NT2/D1 (cell line): Measurements from ENCODE around the gene MMP1.

Experiments
- DNase-seq: peaks from one replicate; pipeline ENCODE4 v3.0.0-alpha.2; 2011; ENCODE audit warnings: low read depth, low spot score
- H3K27me3 ChIP-seq: 2 replicates; pipeline ENCODE4 v1.6.0; 2011; ENCODE audit warnings: mild to moderate bottlenecking; ENCODE audit not compliant: insufficient read length, insufficient read depth
- H3K36me3 ChIP-seq: 2 replicates; pipeline ENCODE4 v1.6.1; 2011; ENCODE audit warnings: mild to moderate bottlenecking, low read length, mixed read lengths; ENCODE audit not compliant: insufficient read depth, insufficient read length
- H3K4me1 ChIP-seq: 2 replicates; pipeline ENCODE4 v1.5.1; 2011; ENCODE audit not compliant: insufficient read depth, insufficient read length
- H3K4me3 ChIP-seq: 2 replicates; pipeline ENCODE4 v1.5.1; 2011; ENCODE audit warnings: low read depth; ENCODE audit not compliant: insufficient read length
- H3K9ac ChIP-seq: 2 replicates; pipeline ENCODE4 v1.6.0; 2011; ENCODE audit warnings: low read depth; ENCODE audit not compliant: insufficient read length
- H3K9me3 ChIP-seq: 2 replicates; pipeline ENCODE4 v1.5.1; 2011; ENCODE audit warnings: mild to moderate bottlenecking, low read length; ENCODE audit not compliant: insufficient read depth
- SUZ12 ChIP-seq: IDR thresholded peaks from 2 replicates; pipeline ENCODE4 v1.6.1; 2011; ENCODE audit not compliant: insufficient read length, insufficient read depth; ENCODE audit errors: extremely low read depth
- YY1 ChIP-seq: IDR thresholded peaks from 2 replicates; pipeline ENCODE4 v1.6.1; 2011; ENCODE audit not compliant: insufficient read length, insufficient read depth
- ZNF274 ChIP-seq: IDR thresholded peaks from 2 replicates; pipeline ENCODE4 v1.6.1; 2011; ENCODE audit warnings: mild to moderate bottlenecking, low read depth, low read length

MMP1 gene

DNA sequence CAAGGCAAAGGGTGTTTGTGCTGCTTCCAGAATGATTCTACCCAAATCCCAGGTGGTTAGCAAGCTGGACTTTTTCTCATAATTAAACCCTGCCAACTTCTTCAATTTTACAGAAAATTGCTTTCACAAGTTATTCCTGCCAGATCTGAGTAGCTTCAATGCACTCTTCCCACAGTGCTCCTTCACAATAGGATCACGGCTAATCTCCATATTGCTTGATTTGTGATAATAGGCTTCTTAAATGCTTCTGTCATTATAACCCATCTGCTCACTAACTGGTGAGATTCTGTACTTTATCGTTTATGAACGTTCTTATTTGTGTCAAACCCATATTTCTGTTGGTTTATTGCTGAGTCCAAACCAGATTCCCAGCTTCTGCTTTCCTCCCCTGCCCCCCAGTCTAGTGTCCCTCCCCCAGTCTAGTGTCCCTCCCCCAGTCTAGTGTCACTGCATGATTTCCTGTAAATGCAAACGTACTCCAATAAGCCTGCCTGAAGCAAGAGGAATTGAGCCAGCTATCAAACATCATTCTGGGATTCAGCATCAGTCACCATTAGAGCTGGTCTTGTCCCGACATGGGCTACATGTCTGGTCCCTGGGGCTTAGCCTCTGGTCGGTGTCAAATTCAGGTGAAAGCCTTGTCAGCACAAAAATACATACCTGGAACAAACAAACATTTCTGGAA is 31.5 kb upstream of the MMP1 start:
- Histone ChIP-seq H3K27me3 (no peaks in the 10 kb centered on the region), H3K9ac (no peak overlapping the region), H3K4me3 (no peak overlapping the region), H3K36me3 (no peaks in the 10 kb centered on the region), H3K9me3 (no peaks in the 10 kb centered on the region), H3K4me1 (no peaks in the 10 kb centered on the region)
- DNase-seq, result no peak
- no peak for TF ChIP-seq YY1

DNA sequence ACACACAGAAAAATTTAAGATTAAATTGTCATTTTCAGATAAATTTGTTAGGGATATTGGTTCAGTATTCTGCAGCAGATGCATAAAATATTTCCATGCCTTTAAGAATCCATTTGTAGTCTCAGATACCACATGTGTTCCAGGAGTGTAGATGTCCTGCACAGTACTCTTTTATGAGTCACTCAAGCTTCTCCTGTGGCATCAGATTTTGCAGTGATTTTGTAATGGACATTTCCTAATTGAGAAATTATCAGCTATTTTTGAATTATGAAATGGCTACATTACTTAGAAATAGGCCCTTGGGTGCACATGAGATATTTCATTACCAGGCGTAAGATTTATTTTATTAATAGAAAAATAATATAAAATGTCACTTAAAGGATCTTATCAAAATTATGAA is 26.6 kb upstream of the MMP1 start:
- no peak for DNase-seq
- Histone ChIP-seq H3K36me3 (no peaks in the 10 kb centered on the region), H3K4me3 (no peak overlapping the region), H3K9ac (no peak overlapping the region), H3K9me3 (no peaks in the 10 kb centered on the region), H3K4me1 (no peaks in the 10 kb centered on the region), H3K27me3 (no peaks in the 10 kb centered on the region)
- TF ChIP-seq ZNF274 (no peak), YY1 (no peak), SUZ12 (no peak)

DNA sequence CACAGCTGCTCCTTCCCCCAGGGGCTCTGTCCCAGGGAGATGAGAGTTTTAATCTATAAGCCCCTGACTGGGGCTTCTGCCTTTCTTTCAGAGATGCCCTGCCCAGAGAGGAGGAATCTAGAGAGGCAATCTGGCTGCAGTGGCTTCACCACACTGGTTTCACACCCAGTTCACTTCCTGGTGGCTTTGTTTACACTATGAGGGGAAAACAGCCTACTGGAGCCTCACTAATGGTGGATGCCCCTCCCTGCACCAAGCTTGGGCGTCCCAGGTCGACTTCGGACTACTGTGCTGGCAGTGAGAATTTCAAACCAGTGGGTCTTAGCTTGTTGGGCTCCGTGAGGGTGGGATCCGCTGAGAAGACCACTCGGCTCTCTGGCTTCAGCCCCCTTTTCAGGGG is 21.5 kb upstream of the MMP1 start:
- no peaks in the 10 kb centered on the region for H3K9me3 ChIP-seq
- no peak overlapping the region for H3K4me3 ChIP-seq
- no peak for DNase-seq
- no peaks in the 10 kb centered on the region for H3K27me3 ChIP-seq
- no peaks in the 10 kb centered on the region for H3K4me1 ChIP-seq
- no peaks in the 10 kb centered on the region for H3K36me3 ChIP-seq
- TF ChIP-seq SUZ12 (no peak), YY1 (no peak), ZNF274 (no peak)
- no peak overlapping the region for H3K9ac ChIP-seq

DNA sequence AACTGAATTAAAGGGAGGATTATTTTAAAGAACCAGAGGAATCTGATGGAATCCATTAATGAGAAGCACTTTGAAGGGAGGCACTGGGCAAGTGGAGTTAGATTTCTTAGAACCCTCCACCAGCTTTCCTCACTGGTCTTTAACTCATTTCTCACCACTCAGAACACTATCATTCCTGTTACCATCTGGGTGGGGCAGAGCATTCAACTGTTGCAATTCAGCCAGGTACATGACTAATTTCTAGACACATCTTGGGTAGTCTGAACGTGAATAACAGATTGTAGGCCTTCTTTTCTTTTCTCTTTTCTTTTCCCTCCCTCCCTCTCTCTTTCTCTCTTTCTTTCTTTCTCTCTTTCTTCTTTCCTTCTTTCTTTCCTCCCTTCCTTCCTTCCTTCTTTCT is 15.5 kb upstream of the MMP1 start:
- no peaks in the 10 kb centered on the region for H3K4me1 ChIP-seq
- no peak overlapping the region for H3K9ac ChIP-seq
- H3K4me3 ChIP-seq, result no peak overlapping the region
- H3K36me3 ChIP-seq, result no peaks in the 10 kb centered on the region
- no peaks in the 10 kb centered on the region for H3K27me3 ChIP-seq
- H3K9me3 ChIP-seq, result no peaks in the 10 kb centered on the region
- DNase-seq, result no peak
- TF ChIP-seq SUZ12 (no peak), YY1 (no peak), ZNF274 (no peak)

DNA sequence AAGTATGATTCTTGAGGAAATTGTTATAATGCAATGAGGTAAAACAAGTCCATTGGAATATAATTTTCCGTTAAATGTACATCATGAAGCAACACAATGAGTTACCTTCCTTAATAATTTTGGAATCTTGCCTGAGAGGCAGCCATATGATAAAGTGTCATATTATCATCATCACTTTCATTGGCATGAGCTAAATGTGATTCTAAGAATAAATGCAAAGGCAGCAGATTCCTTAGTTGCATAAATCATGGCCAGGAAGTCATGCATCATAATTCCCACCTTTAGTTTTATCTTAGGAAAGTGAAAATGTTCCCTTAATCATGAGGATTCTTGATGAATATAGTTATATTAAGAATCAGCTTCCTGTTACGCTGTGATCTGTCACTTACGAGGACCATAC is 14.2 kb upstream of the MMP1 start:
- Histone ChIP-seq H3K9ac (no peak overlapping the region), H3K4me3 (no peak overlapping the region), H3K9me3 (no peaks in the 10 kb centered on the region), H3K4me1 (no peaks in the 10 kb centered on the region), H3K27me3 (no peaks in the 10 kb centered on the region), H3K36me3 (no peaks in the 10 kb centered on the region)
- no peak for DNase-seq
- TF ChIP-seq SUZ12 (no peak), YY1 (no peak)

DNA sequence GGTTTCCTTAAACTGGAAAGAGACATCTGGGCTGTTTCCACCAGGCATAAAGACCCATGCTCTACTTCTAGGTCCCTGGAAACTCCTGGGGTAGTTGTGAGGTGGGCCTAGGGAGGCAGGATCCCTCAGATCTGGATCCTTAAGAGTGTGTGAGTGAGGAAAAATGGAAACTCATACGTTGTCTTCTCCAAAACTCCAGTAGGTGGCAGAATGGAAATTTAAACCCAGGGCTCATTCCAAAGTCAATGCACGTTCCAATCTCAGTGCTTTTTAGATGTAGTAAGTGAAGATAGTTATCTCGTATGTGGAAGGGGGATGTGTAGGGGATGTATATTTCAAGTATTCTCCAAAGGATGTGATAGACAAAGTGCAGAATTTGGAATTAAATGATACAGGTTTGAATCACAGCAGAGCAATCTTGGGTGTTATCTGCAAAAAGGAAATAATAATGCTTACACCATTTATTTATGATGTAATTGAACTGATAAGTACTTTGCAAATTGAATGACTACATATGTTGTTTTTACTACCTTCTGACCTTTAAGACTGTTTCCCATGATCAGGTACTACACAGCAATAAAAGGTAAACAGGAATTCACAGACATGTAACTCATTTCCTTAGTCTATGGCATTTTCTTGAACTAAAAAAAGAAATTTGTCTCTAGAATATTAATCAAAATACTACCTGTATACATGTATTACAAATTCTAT is 13.1 kb upstream of the MMP1 start:
- no peak for DNase-seq
- TF ChIP-seq YY1 (no peak), SUZ12 (no peak), ZNF274 (no peak)
- Histone ChIP-seq H3K4me1 (no peaks in the 10 kb centered on the region), H3K27me3 (no peaks in the 10 kb centered on the region), H3K9me3 (no peaks in the 10 kb centered on the region), H3K4me3 (no peak overlapping the region), H3K9ac (no peak overlapping the region), H3K36me3 (no peaks in the 10 kb centered on the region)

DNA sequence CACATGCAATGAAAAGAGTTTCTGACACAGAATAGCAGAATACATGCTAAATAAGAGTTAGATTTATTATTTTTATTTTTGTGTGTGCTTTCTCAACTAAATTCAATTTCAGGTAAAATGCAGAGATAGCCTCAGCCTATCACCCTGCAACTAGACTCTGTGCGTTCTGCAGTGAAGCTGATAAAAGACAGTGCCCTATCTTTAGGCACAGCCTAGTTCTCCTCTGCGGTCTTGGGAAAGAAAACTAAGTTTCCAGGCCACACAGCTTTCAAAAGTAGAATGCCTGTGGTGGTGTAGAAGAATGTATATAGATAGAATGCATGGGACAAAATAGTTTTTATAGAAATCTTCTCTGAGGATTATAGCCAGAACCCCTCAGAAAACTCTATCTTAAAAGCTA is 12.0 kb upstream of the MMP1 start:
- TF ChIP-seq ZNF274 (no peak), YY1 (no peak), SUZ12 (no peak)
- no peak overlapping the region for H3K4me3 ChIP-seq
- H3K36me3 ChIP-seq, result no peaks in the 10 kb centered on the region
- H3K4me1 ChIP-seq, result no peaks in the 10 kb centered on the region
- no peak for DNase-seq
- no peak overlapping the region for H3K9ac ChIP-seq
- H3K27me3 ChIP-seq, result no peaks in the 10 kb centered on the region
- no peaks in the 10 kb centered on the region for H3K9me3 ChIP-seq
